Colonic mucosa (tissue), 4 donors: ENCODE measurements around the gene ATE1. TPM values are rescaled to one million over a fixed set of nuclear protein-coding genes. Genes with fewer than 3 reads are reported as not detected.

ENCODE experiments used
- DNase-seq: peaks from one replicate; pipeline ENCODE4 v3.0.0-alpha.2; 2020
- H3K27ac ChIP-seq: fragments of 200-600 bp; one replicate; pipeline ENCODE4 v1.8.0; 2021
- H3K27me3 ChIP-seq: fragments of 200-600 bp; one replicate; pipeline ENCODE4 v1.8.0; 2021
- H3K36me3 ChIP-seq: fragments of 200-600 bp; one replicate; pipeline ENCODE4 v1.8.0; 2021
- H3K4me1 ChIP-seq: fragments of 200-600 bp; one replicate; pipeline ENCODE4 v1.8.0; 2021; ENCODE audit warnings: mild to moderate bottlenecking
- H3K4me3 ChIP-seq: fragments of 200-600 bp; one replicate; pipeline ENCODE4 v1.8.0; 2021
- H3K9ac ChIP-seq, 2 donors: one replicate each; pipeline ENCODE4 v1.7.0; 2013; ENCODE audit warnings: control low read depth in 2 of 2, low read depth in 2 of 2, low read length in 2 of 2
- H3K9me3 ChIP-seq: fragments of 200-600 bp; one replicate; pipeline ENCODE4 v1.8.0; 2021
- CTCF ChIP-seq: fragments of 200-600 bp; IDR thresholded peaks from one replicate; pipeline ENCODE4 v1.8.0; 2022; ENCODE audit warnings: antibody characterized with exemption, mild to moderate bottlenecking
- intact Hi-C: fragments of 100-400 bp; cut with DNase I; formaldehyde crosslinking; loops from one replicate; pipeline ENCODE4 v1.14.1; 2022
- total RNA-seq, 2 donors: library from RNA; stranded (reverse); fragmentation: NEBNext Ultra II Directional in 1 of 2; extraction: Animal tissue kit (Norgen Biotek cat#: 25700) in 1 of 2; gene quantifications; one replicate each; pipeline ENCODE4 v1.2.1, GENCODE V29; 2021
- donor health status: healthy.
- donor health status: DM: no; HTN: no; CAD: no.
- donor health status: DM: no; HTN: no; CAD: no.

Gene ATE1
- total RNA-seq, 2 donors from 2014 or later = 32.9 to 78.0 TPM

- Histone ChIP-seq H3K36me3 (no peaks in the 10 kb centered on the region), H3K4me3 (no peak overlapping the region), H3K9ac (no peak overlapping the region), H3K27me3 (no peaks in the 10 kb centered on the region), H3K27ac (no peak overlapping the region), H3K4me1 (no peaks in the 10 kb centered on the region), H3K9me3 (no peaks in the 10 kb centered on the region)
- intact Hi-C loops = no loop called here
- TF ChIP-seq CTCF = no peak
- no peak for DNase-seq
These were observed 105.1 kb downstream of the ATE1 start for GRCh38 chr10:121822724-121823123.

GRCh38 chr10:121822180-121822579 is 105.7 kb downstream of the ATE1 start:
- H3K27me3 ChIP-seq = no peaks in the 10 kb centered on the region
- TF ChIP-seq CTCF = no peak
- H3K36me3 ChIP-seq = no peaks in the 10 kb centered on the region
- no peak for DNase-seq
- no peak overlapping the region for H3K27ac ChIP-seq
- no peaks in the 10 kb centered on the region for H3K9me3 ChIP-seq
- H3K9ac ChIP-seq = no peak overlapping the region
- no peak overlapping the region for H3K4me3 ChIP-seq
- intact Hi-C loops = no loop called here
- no peaks in the 10 kb centered on the region for H3K4me1 ChIP-seq

- Histone ChIP-seq H3K9ac (no peak overlapping the region), H3K4me1 (no peaks in the 10 kb centered on the region), H3K9me3 (no peaks in the 10 kb centered on the region), H3K27ac (no peak overlapping the region), H3K4me3 (no peak overlapping the region), H3K36me3 (no peaks in the 10 kb centered on the region), H3K27me3 (no peaks in the 10 kb centered on the region)
- intact Hi-C loops = no loop called here
- no peak for TF ChIP-seq CTCF
- DNase-seq = no peak
These were observed 108.8 kb downstream of the ATE1 start for GRCh38 chr10:121819049-121819448.

GRCh38 chr10:121818599-121818998 is 109.2 kb downstream of the ATE1 start:
- H3K4me3 ChIP-seq = no peak overlapping the region
- no peaks in the 10 kb centered on the region for H3K4me1 ChIP-seq
- H3K27me3 ChIP-seq = no peaks in the 10 kb centered on the region
- intact Hi-C loops = no loop called here
- no peak overlapping the region for H3K9ac ChIP-seq
- H3K27ac ChIP-seq = no peak overlapping the region
- no peak for DNase-seq
- no peaks in the 10 kb centered on the region for H3K36me3 ChIP-seq
- no peaks in the 10 kb centered on the region for H3K9me3 ChIP-seq
- TF ChIP-seq CTCF = no peak

- no peak for TF ChIP-seq CTCF
- intact Hi-C loops = no loop called here
- Histone ChIP-seq H3K4me1 (no peaks in the 10 kb centered on the region), H3K27me3 (no peaks in the 10 kb centered on the region), H3K36me3 (no peaks in the 10 kb centered on the region), H3K9me3 (no peaks in the 10 kb centered on the region), H3K27ac (no peak overlapping the region), H3K9ac (no peak overlapping the region), H3K4me3 (no peak overlapping the region)
- DNase-seq = no peak
These were observed 111.6 kb downstream of the ATE1 start for GRCh38 chr10:121816197-121816596.

GRCh38 chr10:121813857-121814256 is 114.0 kb downstream of the ATE1 start:
- TF ChIP-seq CTCF = no peak
- Histone ChIP-seq H3K36me3 (no peaks in the 10 kb centered on the region), H3K4me1 (no peaks in the 10 kb centered on the region), H3K9ac (no peak overlapping the region), H3K27ac (no peak overlapping the region), H3K9me3 (no peaks in the 10 kb centered on the region), H3K27me3 (no peaks in the 10 kb centered on the region), H3K4me3 (no peak overlapping the region)
- intact Hi-C loops = no loop called here
- no peak for DNase-seq
